ENCODE measurements around the gene LARP4. TPM values are rescaled to one million over a fixed set of nuclear protein-coding genes. Genes with fewer than 3 reads are reported as not detected.
"Not testable (repeated sequence)": the region's sequence is repeated elsewhere in the genome, so short reads cannot be mapped to it uniquely, and the experiment has no call there.

The LARP4 gene
- total and polyA plus RNA-seq, 2 experiments from 2014 or later: 17.4 to 30.9 TPM

- no peaks in the 10 kb centered on the region for H3F3A ChIP-seq (ENCODE audit: insufficient read depth)
- in situ Hi-C loops (cut with MboI): no loop called here
- no peak overlapping the region for H3K9ac ChIP-seq
- H3K27ac ChIP-seq: no peak overlapping the region
- no peaks in the 10 kb centered on the region for H3K9me2 ChIP-seq (ENCODE audit: insufficient read depth)
- 0 out of 2 replicates have a peak, but pooled peaks cover 5% of the 10 kb centered on the region for H4K20me1 ChIP-seq (ENCODE audit: insufficient read depth)
- H3K79me2 ChIP-seq (ENCODE audit: insufficient read depth): peaks cover 90% of the 10 kb centered on the region
- 0 out of 2 replicates have a peak, but pooled peaks cover 3% of the 10 kb centered on the region for H3K4me1 ChIP-seq (ENCODE audit: insufficient read depth)
- no peak for DNase-seq
- WGBS, 2 experiments (ENCODE audit: low coverage in 1 of 2, low lambda C conversion rate in 2 of 2, missing lambda C conversion rate in 2 of 2): 51 to 62% methylated on average over 6 of the region's 6 CpGs
- no peak overlapping the region for H3K4me2 ChIP-seq (ENCODE audit: unreplicated experiment)
- no peaks in the 10 kb centered on the region for H3K27me3 ChIP-seq (replicated peaks; ENCODE audit: insufficient read depth)
- H3K36me3 ChIP-seq (ENCODE audit: low read depth): peaks cover 17% of the 10 kb centered on the region
- H2AFZ ChIP-seq: no peak overlapping the region
- no peak for TF ChIP-seq EZH2 (IDR thresholded peaks at IDR 0.05; ENCODE audit: insufficient read depth, poor library complexity, severe bottlenecking)
- no peak for TF ChIP-seq EZH2phosphoT487 (IDR thresholded peaks at IDR 0.05; ENCODE audit: insufficient read depth, low read depth)
- no peak overlapping the region for H3K4me3 ChIP-seq
- no peaks in the 10 kb centered on the region for H3K9me3 ChIP-seq (ENCODE audit: low read depth)
Observed at GRCh38 chr12:50425589-50426258, 25.0 kb downstream of the LARP4 start.

GRCh38 chr12:50431656-50432055 lies 31.0 kb downstream of the LARP4 start:
- H3K9ac ChIP-seq; H3F3A ChIP-seq (ENCODE audit: insufficient read depth); in situ Hi-C loops (cut with MboI); H3K27me3 ChIP-seq (replicated peaks; ENCODE audit: insufficient read depth); H3K27ac ChIP-seq; DNase-seq; H3K4me1 ChIP-seq (ENCODE audit: insufficient read depth); H3K4me3 ChIP-seq; H4K20me1 ChIP-seq (ENCODE audit: insufficient read depth); H2AFZ ChIP-seq; H3K4me2 ChIP-seq (ENCODE audit: unreplicated experiment); H3K9me3 ChIP-seq (ENCODE audit: low read depth); H3K9me2 ChIP-seq (ENCODE audit: insufficient read depth): not testable (repeated sequence)
- H3K79me2 ChIP-seq (ENCODE audit: insufficient read depth): peaks cover 41% of the 10 kb centered on the region
- peaks cover 53% of the 10 kb centered on the region for H3K36me3 ChIP-seq (ENCODE audit: low read depth)
- 85 to 86% methylated on average over 8 of the region's 8 CpGs for WGBS, 2 experiments (ENCODE audit: low coverage in 1 of 2, low lambda C conversion rate in 2 of 2, missing lambda C conversion rate in 2 of 2)

DNA sequence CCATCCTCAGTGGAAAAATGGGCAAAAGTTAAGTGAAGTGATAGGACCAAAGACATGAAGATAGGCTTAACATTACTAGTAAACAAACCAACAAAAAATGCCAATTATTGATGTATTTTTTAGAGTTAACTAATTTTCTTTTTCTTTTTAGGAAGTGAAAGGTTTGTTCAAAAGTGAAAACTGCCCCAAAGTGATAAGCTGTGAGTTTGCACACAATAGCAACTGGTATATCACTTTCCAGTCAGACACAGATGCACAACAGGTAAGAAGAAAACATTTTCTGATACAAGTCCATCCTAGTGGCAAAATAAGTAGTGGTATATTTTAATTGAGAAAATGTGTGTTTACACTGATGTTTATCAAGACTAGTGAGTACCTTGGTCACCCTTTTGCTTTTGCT lies 39.6 kb downstream of the LARP4 start:
- Histone ChIP-seq H3K9me3 (ENCODE audit: low read depth) (no peaks in the 10 kb centered on the region), H3K4me2 (ENCODE audit: unreplicated experiment) (no peak overlapping the region), H2AFZ (no peak overlapping the region), H3K9ac (no peak overlapping the region), H4K20me1 (ENCODE audit: insufficient read depth) (no peaks in the 10 kb centered on the region), H3K4me3 (no peak overlapping the region), H3K79me2 (ENCODE audit: insufficient read depth) (no peaks in the 10 kb centered on the region; the same call in 1 of the 2 replicates), H3F3A (ENCODE audit: insufficient read depth) (no peaks in the 10 kb centered on the region; the same call in 1 of the 2 replicates), H3K27me3 (replicated peaks; ENCODE audit: insufficient read depth) (no peaks in the 10 kb centered on the region), H3K27ac (no peak overlapping the region), H3K4me1 (ENCODE audit: insufficient read depth) (no peaks in the 10 kb centered on the region), H3K36me3 (ENCODE audit: low read depth) (peaks cover 84% of the 10 kb centered on the region), H3K9me2 (ENCODE audit: insufficient read depth) (no peaks in the 10 kb centered on the region)
- TF ChIP-seq EZH2 (IDR thresholded peaks at IDR 0.05; ENCODE audit: insufficient read depth, poor library complexity, severe bottlenecking): no peak
- TF ChIP-seq EZH2phosphoT487 (IDR thresholded peaks at IDR 0.05; ENCODE audit: insufficient read depth, low read depth): no peak
- in situ Hi-C loops (cut with MboI): no loop called here
- DNase-seq: no peak

- Histone ChIP-seq H3K79me2 (ENCODE audit: insufficient read depth) (no peaks in the 10 kb centered on the region; the same call in 1 of the 2 replicates), H3K9ac (no peak overlapping the region), H4K20me1 (ENCODE audit: insufficient read depth) (no peaks in the 10 kb centered on the region), H3K4me2 (ENCODE audit: unreplicated experiment) (no peak overlapping the region), H3K36me3 (ENCODE audit: low read depth) (peaks cover 80% of the 10 kb centered on the region), H3K27ac (no peak overlapping the region), H3K4me1 (ENCODE audit: insufficient read depth) (no peaks in the 10 kb centered on the region), H3F3A (ENCODE audit: insufficient read depth) (no peaks in the 10 kb centered on the region; the same call in 1 of the 2 replicates), H3K9me3 (ENCODE audit: low read depth) (no peaks in the 10 kb centered on the region), H3K9me2 (ENCODE audit: insufficient read depth) (no peaks in the 10 kb centered on the region), H2AFZ (no peak overlapping the region), H3K4me3 (no peak overlapping the region), H3K27me3 (replicated peaks; ENCODE audit: insufficient read depth) (no peaks in the 10 kb centered on the region)
- TF ChIP-seq EZH2 (IDR thresholded peaks at IDR 0.05; ENCODE audit: insufficient read depth, poor library complexity, severe bottlenecking) (no peak), EZH2phosphoT487 (IDR thresholded peaks at IDR 0.05; ENCODE audit: insufficient read depth, low read depth) (no peak)
- in situ Hi-C loops (cut with MboI): no loop called here
- DNase-seq: no peak
- 87 to 93% methylated on average over 7 of the region's 7 CpGs for WGBS, 2 experiments (ENCODE audit: low coverage in 1 of 2, low lambda C conversion rate in 2 of 2, missing lambda C conversion rate in 2 of 2)
Observed at GRCh38 chr12:50441763-50442162, 41.1 kb downstream of the LARP4 start.

Data from GM23248 (cell line).